Adrenal gland (tissue), 5 donors: ENCODE results near the gene LGR5.

ENCODE experiments used
- POLR2A ChIP-seq, 2 donors: fragments of 450-650 bp; IDR thresholded peaks; one replicate each; pipeline ENCODE4 v1.6.1; 2017; ENCODE audit warnings: antibody characterized with exemption in 2 of 2, mild to moderate bottlenecking in 2 of 2, moderate library complexity in 1 of 2
- TF ChIP-seq, protein P1 (sequence below), 6 experiments: fragments of 450-650 bp in 4 of 6; fragments of 200-600 bp in 2 of 6; sonication (generic) in 1 of 6; IDR thresholded peaks; 1 replicate in 5 of 6; 2 replicates in 1 of 6; pipeline versions ENCODE4 v1.5.1 to v1.8.0; 2016 to 2021; ENCODE audit warnings: antibody characterized with exemption in 6 of 6, mild to moderate bottlenecking in 2 of 6, moderate library complexity in 1 of 6
- donor health status: DM: no; HTN: no; CAD: no.

DNA sequence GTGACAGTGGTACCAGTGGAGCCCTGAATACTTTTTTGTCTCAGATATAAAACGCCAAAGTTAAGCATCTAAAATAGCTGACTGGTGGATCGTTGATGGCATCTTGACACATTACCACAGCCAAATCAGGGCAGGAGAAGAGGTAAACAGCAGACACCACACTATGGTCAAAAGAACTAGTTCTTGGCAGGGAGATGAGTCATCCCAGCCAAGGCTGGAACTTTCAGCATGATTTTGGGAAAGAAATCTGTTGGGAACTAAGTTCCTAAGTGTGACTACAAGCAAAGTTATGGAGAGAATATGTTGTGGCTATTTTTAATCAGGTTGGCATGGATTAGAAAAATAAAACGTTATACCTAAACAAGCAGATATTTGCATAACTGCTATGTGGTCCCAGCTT is 36.9 kb downstream of the LGR5 start:
- TF ChIP-seq, protein P1, sequence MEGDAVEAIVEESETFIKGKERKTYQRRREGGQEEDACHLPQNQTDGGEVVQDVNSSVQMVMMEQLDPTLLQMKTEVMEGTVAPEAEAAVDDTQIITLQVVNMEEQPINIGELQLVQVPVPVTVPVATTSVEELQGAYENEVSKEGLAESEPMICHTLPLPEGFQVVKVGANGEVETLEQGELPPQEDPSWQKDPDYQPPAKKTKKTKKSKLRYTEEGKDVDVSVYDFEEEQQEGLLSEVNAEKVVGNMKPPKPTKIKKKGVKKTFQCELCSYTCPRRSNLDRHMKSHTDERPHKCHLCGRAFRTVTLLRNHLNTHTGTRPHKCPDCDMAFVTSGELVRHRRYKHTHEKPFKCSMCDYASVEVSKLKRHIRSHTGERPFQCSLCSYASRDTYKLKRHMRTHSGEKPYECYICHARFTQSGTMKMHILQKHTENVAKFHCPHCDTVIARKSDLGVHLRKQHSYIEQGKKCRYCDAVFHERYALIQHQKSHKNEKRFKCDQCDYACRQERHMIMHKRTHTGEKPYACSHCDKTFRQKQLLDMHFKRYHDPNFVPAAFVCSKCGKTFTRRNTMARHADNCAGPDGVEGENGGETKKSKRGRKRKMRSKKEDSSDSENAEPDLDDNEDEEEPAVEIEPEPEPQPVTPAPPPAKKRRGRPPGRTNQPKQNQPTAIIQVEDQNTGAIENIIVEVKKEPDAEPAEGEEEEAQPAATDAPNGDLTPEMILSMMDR (IDR thresholded peaks at IDR 0.05): no peak
- TF ChIP-seq POLR2A (IDR thresholded peaks at IDR 0.05): no peak
